HCT116 (cell line): Measurements from ENCODE around the gene ACBD4. TPM values are rescaled to one million over a fixed set of nuclear protein-coding genes. Genes with fewer than 3 reads are reported as not detected.
A peak's percentile ranks its signal among the peaks of the same experiment; 100 is the strongest.

Experiments
- ATAC-seq: fragments of 200-7000 bp; cut with Tn5 transposase; 2 replicates; pipeline ENCODE4 v1.9.1; 2020; ENCODE audit warnings: mild to moderate bottlenecking, moderate library complexity
- BruUV-seq: library from RNA; stranded (reverse); fragments of 400-500 nt; replicated peaks from 2 replicates; lab custom pipeline; 2021; lab: Mats Ljungman, UMichigan
- CTCF ChIA-PET: fragments of 300-600 bp; sonication (Branson Sonifier 250); formaldehyde crosslinking; loops from one replicate; lab custom pipeline; 2021; ENCODE audit warnings: antibody characterized with exemption; lab: Charles Lee
- POLR2A ChIA-PET: fragments of 300-600, 350-600 bp; sonication (Branson Sonifier 250); formaldehyde crosslinking; loops from one replicate; lab custom pipeline; 2021; ENCODE audit warnings: antibody characterized with exemption; lab: Charles Lee
- RAD21 ChIA-PET, 2 experiments: fragments of 300-600 bp; sonication (Branson Sonifier 250); formaldehyde crosslinking; loops; one replicate each; lab custom pipeline; 2023; ENCODE audit warnings: low total read pairs in 2 of 2; ENCODE audit not compliant: uncharacterized antibody in 2 of 2, unreplicated experiment in 2 of 2, low non-redundant PET in 1 of 2; lab: Charles Lee
- DNase-seq: peaks from one replicate; pipeline ENCODE4 v3.0.0-alpha.2; 2010; ENCODE audit warnings: low read depth, low spot score
- H2AFZ ChIP-seq: fragments of 200-600 bp; shearing (Covaris generic), sonication (generic); 2 replicates; pipeline ENCODE4 v1.6.1; 2017; ENCODE audit warnings: low read depth, mixed run types, mixed read lengths, antibody characterized with exemption, low read length; ENCODE audit not compliant: poor library complexity, severe bottlenecking
- H3K27ac ChIP-seq: 2 replicates; pipeline ENCODE4 v1.5.1; 2012; ENCODE audit warnings: low read depth, low read length
- H3K27me3 ChIP-seq: fragments of 200-600 bp; sonication (generic); 2 replicates; pipeline ENCODE4 v1.6.1; 2016; ENCODE audit warnings: mixed run types, low read length, mixed read lengths; ENCODE audit not compliant: insufficient read depth
- H3K36me3 ChIP-seq, 2 experiments: fragments of 200-500 bp in 1 of 2; fragments of 200-600 bp in 1 of 2; sonication (Bioruptor generic) in 1 of 2; sonication (generic) in 1 of 2; 2 replicates each; pipeline versions ENCODE4 v1.5.1 to v1.6.1; 2014 to 2016; ENCODE audit warnings: low read length in 2 of 2, inconsistent platforms in 1 of 2, mixed read lengths in 1 of 2, mixed run types in 1 of 2; ENCODE audit not compliant: insufficient read depth in 2 of 2, control insufficient read depth in 1 of 2
- H3K4me1 ChIP-seq, 2 experiments: fragments of 200-600 bp in 1 of 2; sonication (generic) in 1 of 2; 2 replicates each; pipeline versions ENCODE4 v1.5.1 to v1.6.1; 2012 to 2017; ENCODE audit warnings: low read length in 2 of 2, inconsistent platforms in 1 of 2, mild to moderate bottlenecking in 1 of 2, mixed read lengths in 1 of 2, mixed run types in 1 of 2, moderate library complexity in 1 of 2; ENCODE audit not compliant: insufficient read depth in 2 of 2, control insufficient read depth in 1 of 2
- H3K4me2 ChIP-seq: fragments of 200-600 bp; sonication (generic); 2 replicates; pipeline ENCODE4 v1.6.1; 2017; ENCODE audit warnings: mixed run types, low read length, mixed read lengths
- H3K4me3 ChIP-seq, 2 experiments: fragments of 200-600 bp in 1 of 2; sonication (generic) in 1 of 2; replicated peaks in 1 of 2; 2 replicates each; pipeline ENCODE4 v1.5.1; 2011 to 2016; ENCODE audit warnings: low read length in 2 of 2, control low read depth in 1 of 2, low read depth in 1 of 2, mild to moderate bottlenecking in 1 of 2, mixed read lengths in 1 of 2, mixed run types in 1 of 2
- H3K79me2 ChIP-seq: fragments of 200-600 bp; sonication (generic); 2 replicates; pipeline ENCODE4 v1.6.1; 2017; ENCODE audit warnings: mild to moderate bottlenecking, mixed run types, low read length, moderate library complexity, mixed read lengths; ENCODE audit not compliant: insufficient read depth
- H3K9ac ChIP-seq: fragments of 200-600 bp; sonication (generic); 2 replicates; pipeline ENCODE4 v1.6.1; 2016; ENCODE audit warnings: low read length, mixed read lengths
- H3K9me2 ChIP-seq: fragments of 200-600 bp; sonication (generic), shearing (Covaris generic); 2 replicates; pipeline ENCODE4 v1.6.1; 2017; ENCODE audit warnings: mixed run types, mild to moderate bottlenecking, moderate library complexity; ENCODE audit not compliant: insufficient read depth
- H3K9me3 ChIP-seq, 2 experiments: fragments of 200-500 bp in 1 of 2; fragments of 200-600 bp in 1 of 2; sonication (Bioruptor generic) in 1 of 2; sonication (generic) in 1 of 2; 2 replicates each; pipeline ENCODE4 v1.6.1; 2014 to 2017; ENCODE audit warnings: low read length in 2 of 2, mixed read lengths in 2 of 2, inconsistent platforms in 1 of 2, low read depth in 1 of 2, mild to moderate bottlenecking in 1 of 2, mixed run types in 1 of 2, moderate library complexity in 1 of 2; ENCODE audit not compliant: control insufficient read depth in 1 of 2, insufficient read depth in 1 of 2
- H4K20me1 ChIP-seq: fragments of 200-600 bp; sonication (generic), shearing (Covaris generic); 2 replicates; pipeline ENCODE4 v1.6.1; 2017; ENCODE audit warnings: mixed run types, mild to moderate bottlenecking, moderate library complexity; ENCODE audit not compliant: insufficient read depth
- ATF3 ChIP-seq: IDR thresholded peaks from 2 replicates; pipeline ENCODE4 v1.6.1; 2012
- RAD21 ChIP-seq: IDR thresholded peaks from 2 replicates; pipeline ENCODE4 v1.6.1; 2012; ENCODE audit warnings: low read depth, mild to moderate bottlenecking
- SP1 ChIP-seq: IDR thresholded peaks from 2 replicates; pipeline ENCODE4 v1.6.1; 2012; ENCODE audit warnings: low read depth
- intact Hi-C: fragments of 100-400 bp; cut with micrococcal nuclease; formaldehyde crosslinking; loops from 2 replicates; pipeline ENCODE4 v1.10.0; 2022
- total RNA-seq: library from RNA; stranded (reverse); gene quantifications from one replicate; pipeline ENCODE4 v1.2.1, GENCODE V29; 2021; ENCODE audit not compliant: unreplicated experiment

The ACBD4 gene
- total RNA-seq, 1 experiment from 2014 or later = 13.6 TPM

- Histone ChIP-seq H3K9me3 (no peaks in the 10 kb centered on the region), H3K36me3 (no peaks in the 10 kb centered on the region), H3K9ac (peak overlapping the region; percentile 82), H3K79me2 (peaks cover 60% of the 10 kb centered on the region), H4K20me1 (no peaks in the 10 kb centered on the region), H2AFZ (no peak overlapping the region), H3K4me3 (peak overlapping the region in 1 of 2 experiments; percentile 20; a peak in 2 of 4 replicates), H3K27ac (peak overlapping the region; percentile 89), H3K4me2 (peak overlapping the region; percentile 100), H3K27me3 (no peaks in the 10 kb centered on the region), H3K9me2 (no peaks in the 10 kb centered on the region), H3K4me1 (peaks cover 59 to 73% of the 10 kb centered on the region in 2 experiments)
- ATAC-seq = peak; percentile 13
- no TSS peak for BruUV-seq
- ChIA-PET POLR2A (interaction anchor here (3.2 kb wide), 1 partner anchor 18 kb away, joined by 15 read pairs; the partner anchor contains the start of gene HEXIM1), RAD21 (no interaction called here), CTCF (interaction anchor here (0.6 to 1.5 kb wide), 4 partner anchors 21 to 1473 kb away, joined by 3 to 6 read pairs (median 4); partner anchors contain the start of gene NMT1)
- DNase-seq = no peak
- TF ChIP-seq ATF3 (no peak), SP1 (peak; percentile 29; the same call in 1 of the 2 replicates)
- intact Hi-C loops = loop anchor here (5.0 to 10.0 kb wide), 3 partner anchors 68 to 355 kb away; partner anchors contain the start of gene NMT1
Observed at GRCh38 chr17:45129940-45130680, 5.4 kb upstream of the ACBD4 start.

GRCh38 chr17:45130681-45131615 lies 4.5 kb upstream of the ACBD4 start:
- ATAC-seq (no peak), DNase-seq (no peak)
- Histone ChIP-seq H2AFZ (no peak overlapping the region), H3K79me2 (peaks cover 52% of the 10 kb centered on the region), H3K9ac (peak overlapping the region; percentile 82), H3K27me3 (no peaks in the 10 kb centered on the region), H3K4me3 (peak overlapping the region; percentile 84 to 86), H4K20me1 (no peaks in the 10 kb centered on the region), H3K4me1 (peaks cover 56 to 74% of the 10 kb centered on the region in 2 experiments), H3K9me3 (no peaks in the 10 kb centered on the region), H3K9me2 (no peaks in the 10 kb centered on the region), H3K4me2 (peak overlapping the region; percentile 100), H3K36me3 (no peaks in the 10 kb centered on the region), H3K27ac (peak overlapping the region; percentile 89)
- CTCF ChIA-PET = interaction anchor here (0.6 to 1.5 kb wide), 4 partner anchors 22 to 1474 kb away, joined by 3 to 6 read pairs (median 4); partner anchors contain the start of gene NMT1
- intact Hi-C loops = loop anchor here (5.0 to 10.0 kb wide), 3 partner anchors 69 to 356 kb away; partner anchors contain the start of gene NMT1
- RAD21 ChIA-PET = no interaction called here
- no peak for TF ChIP-seq RAD21
- no peak for TF ChIP-seq SP1
- POLR2A ChIA-PET = interaction anchor here (3.2 kb wide), 1 partner anchor 18 kb away, joined by 15 read pairs; the partner anchor contains the start of gene HEXIM1
- BruUV-seq = TSS peak; percentile 61
